CD8-positive, alpha-beta memory T cell (primary cell): ENCODE data around the gene PRKD1. TPM values are rescaled to one million over a fixed set of nuclear protein-coding genes. Genes with fewer than 3 reads are reported as not detected.

Source experiments
- CTCF ChIA-PET: fragments of 350-600 bp; sonication (Branson Sonifier 250); formaldehyde crosslinking; loops from one replicate; lab custom pipeline; 2021; ENCODE audit warnings: antibody characterized with exemption; lab: Charles Lee
- POLR2A ChIA-PET: fragments of 350-600 bp; sonication (Branson Sonifier 250); formaldehyde crosslinking; loops from one replicate; lab custom pipeline; 2021; ENCODE audit warnings: antibody characterized with exemption; lab: Charles Lee
- DNase-seq, 5 donors: peaks; one replicate each; pipeline versions ENCODE4 v3.0.0 to v3.0.0-alpha.2; 2020 to 2022; ENCODE audit warnings: mixed read lengths in 1 of 5
- H3K27ac ChIP-seq: one replicate; pipeline ENCODE4 v1.7.0; 2013; ENCODE audit warnings: low read depth, mild to moderate bottlenecking, low read length, moderate library complexity
- H3K27me3 ChIP-seq: 2 replicates; pipeline ENCODE4 v1.7.0; 2013; ENCODE audit warnings: low read length, mild to moderate bottlenecking; ENCODE audit not compliant: insufficient read depth, poor library complexity, severe bottlenecking
- H3K36me3 ChIP-seq: 2 replicates; pipeline ENCODE4 v1.7.0; 2013; ENCODE audit warnings: mild to moderate bottlenecking, low read length, moderate library complexity; ENCODE audit not compliant: insufficient read depth
- H3K4me1 ChIP-seq: 2 replicates; pipeline ENCODE4 v1.7.0; 2013; ENCODE audit warnings: mild to moderate bottlenecking, low read length, moderate library complexity; ENCODE audit not compliant: insufficient read depth
- H3K4me3 ChIP-seq: 2 replicates; pipeline ENCODE4 v1.7.0; 2013; ENCODE audit warnings: mild to moderate bottlenecking, low read length
- H3K9me3 ChIP-seq: 2 replicates; pipeline ENCODE4 v1.7.0; 2013; ENCODE audit warnings: mild to moderate bottlenecking, low read length
- H3K27ac Mint-ChIP-seq, 8 donors: one replicate each; pipeline ENCODE4 v1.8.0; 2020 to 2021; ENCODE audit warnings: mixed read lengths in 8 of 8, mild to moderate bottlenecking in 6 of 8, inconsistent platforms in 3 of 8, moderate library complexity in 3 of 8
- H3K27me3 Mint-ChIP-seq, 2 donors: one replicate each; pipeline ENCODE4 v1.8.0; 2020 to 2021; ENCODE audit warnings: mixed read lengths in 2 of 2, mild to moderate bottlenecking in 1 of 2, moderate library complexity in 1 of 2
- H3K36me3 Mint-ChIP-seq, 3 donors: one replicate each; pipeline ENCODE4 v1.8.0; 2020 to 2021; ENCODE audit warnings: mixed read lengths in 3 of 3, inconsistent platforms in 1 of 3, mild to moderate bottlenecking in 1 of 3
- H3K4me1 Mint-ChIP-seq, 3 donors: one replicate each; pipeline ENCODE4 v1.8.0; 2020 to 2021; ENCODE audit warnings: mixed read lengths in 3 of 3, inconsistent platforms in 1 of 3, mild to moderate bottlenecking in 1 of 3
- H3K4me3 Mint-ChIP-seq, 7 donors: one replicate each; pipeline ENCODE4 v1.8.0; 2020 to 2021; ENCODE audit warnings: mixed read lengths in 7 of 7, mild to moderate bottlenecking in 6 of 7, moderate library complexity in 4 of 7, inconsistent platforms in 2 of 7
- H3K9me3 Mint-ChIP-seq, 5 donors: one replicate each; pipeline ENCODE4 v1.8.0; 2020 to 2022; ENCODE audit warnings: mixed read lengths in 5 of 5, mild to moderate bottlenecking in 3 of 5, moderate library complexity in 2 of 5, inconsistent platforms in 1 of 5
- polyA plus RNA-seq: library from polyadenylated mRNA; unstranded; fragments of 300-500 nt; fragmentation: Illumina TruSeq; gene quantifications from one replicate; pipeline ENCODE4 v1.2.3, GENCODE V29; 2021
- total RNA-seq, 2 experiments: library from RNA; stranded (reverse); gene quantifications; one replicate each; pipeline ENCODE4 v1.2.3, GENCODE V29; 2021

Gene PRKD1
- total and polyA plus RNA-seq, 3 experiments from 2014 or later, result not detected

DNA sequence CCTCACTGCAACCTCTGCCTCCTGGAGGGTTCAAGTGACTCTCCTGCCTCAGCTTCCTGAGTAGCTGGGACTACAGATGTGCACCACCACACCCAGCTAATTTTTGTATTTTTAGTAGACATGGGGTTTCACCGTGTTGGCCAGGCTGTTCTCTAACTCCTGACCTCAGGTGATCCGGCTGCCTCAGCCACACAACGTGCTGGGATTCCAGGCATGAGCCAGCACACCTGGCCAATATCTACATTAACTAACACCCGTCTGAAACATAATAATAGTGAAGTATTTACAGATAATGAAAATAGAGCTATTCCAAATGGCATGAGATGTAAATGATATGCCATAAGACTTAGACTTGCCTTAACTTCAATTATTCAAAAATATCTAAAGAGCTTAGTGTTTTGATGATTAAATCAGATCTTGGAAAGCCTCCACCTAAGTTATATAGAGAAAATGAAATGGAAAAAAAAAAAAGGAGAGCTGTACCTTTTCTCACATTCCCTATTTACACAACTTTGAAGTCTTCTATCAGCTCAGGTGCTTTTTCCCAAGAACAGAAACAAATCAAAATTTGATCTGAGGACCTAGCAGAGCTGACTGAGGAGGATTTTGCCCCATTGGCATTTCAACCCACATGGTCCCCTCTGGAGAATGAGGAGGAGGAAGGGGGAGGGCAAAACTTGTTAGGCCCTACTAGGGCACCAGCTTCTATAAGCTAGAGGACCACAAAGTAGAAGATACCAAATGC lies 309.2 kb downstream of the PRKD1 start:
- Mint-ChIP-seq H3K4me1 (no peaks in the 10 kb centered on the region), H3K4me3 (no peak overlapping the region), H3K27me3 (no peaks in the 10 kb centered on the region), H3K9me3 (peaks cover 8 to 22% (median 14%) of the 10 kb centered on the region in 5 donors), H3K36me3 (no peaks in the 10 kb centered on the region), H3K27ac (no peak overlapping the region)
- ChIA-PET CTCF (no interaction called here), POLR2A (no interaction called here)
- no peak for DNase-seq
- no peak overlapping the region for H3K27ac ChIP-seq
- H3K4me3 ChIP-seq, result no peak overlapping the region
- no peaks in the 10 kb centered on the region for H3K27me3 ChIP-seq
- no peaks in the 10 kb centered on the region for H3K36me3 ChIP-seq
- H3K4me1 ChIP-seq, result no peaks in the 10 kb centered on the region
- no peaks in the 10 kb centered on the region for H3K9me3 ChIP-seq

DNA sequence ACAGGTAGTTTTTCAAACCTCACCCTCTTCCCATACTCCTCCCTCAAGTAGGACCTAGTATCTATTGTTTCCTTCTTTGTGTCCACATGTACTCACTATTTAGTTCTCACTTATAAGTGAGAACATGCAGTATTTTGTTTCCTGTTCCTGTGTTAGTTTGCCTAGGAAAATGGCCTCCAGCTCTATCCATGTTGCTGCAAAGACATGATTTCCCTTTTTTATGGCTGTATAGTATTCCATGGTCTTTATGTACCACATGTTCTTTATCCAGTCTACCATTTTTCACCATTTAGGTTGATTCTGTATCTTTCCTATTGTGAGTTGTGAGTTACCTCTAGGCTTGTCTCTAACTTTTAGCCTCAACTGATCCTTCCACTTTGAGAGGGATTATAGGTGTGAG lies 310.7 kb downstream of the PRKD1 start:
- Histone ChIP-seq H3K27me3 (no peaks in the 10 kb centered on the region), H3K36me3 (no peaks in the 10 kb centered on the region), H3K9me3 (no peaks in the 10 kb centered on the region), H3K4me1 (no peaks in the 10 kb centered on the region), H3K4me3 (no peak overlapping the region), H3K27ac (no peak overlapping the region)
- Mint-ChIP-seq H3K4me3 (no peak overlapping the region), H3K27ac (no peak overlapping the region), H3K4me1 (no peaks in the 10 kb centered on the region), H3K36me3 (no peaks in the 10 kb centered on the region), H3K27me3 (no peaks in the 10 kb centered on the region), H3K9me3 (peaks cover 7 to 17% (median 14%) of the 10 kb centered on the region in 5 donors)
- CTCF ChIA-PET, result no interaction called here
- POLR2A ChIA-PET, result no interaction called here
- no peak for DNase-seq

DNA sequence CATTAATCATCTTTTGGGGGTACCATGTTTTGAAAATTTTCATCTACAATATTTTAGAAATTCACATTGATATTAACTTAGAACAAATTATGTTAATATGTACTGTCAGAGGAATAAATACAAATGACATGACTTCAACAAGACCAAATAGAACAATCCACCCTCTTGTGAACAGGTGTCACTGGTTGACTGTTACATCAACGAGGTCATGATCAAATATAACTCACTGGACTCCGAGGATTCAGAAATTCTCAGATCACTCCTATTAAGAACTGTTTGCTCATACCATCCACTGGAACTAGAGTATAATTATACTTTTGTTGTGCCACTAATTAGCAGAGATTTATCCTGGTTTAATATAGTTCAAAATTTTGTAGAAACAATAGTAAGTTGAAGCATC lies 318.8 kb downstream of the PRKD1 start:
- Mint-ChIP-seq H3K36me3 (no peaks in the 10 kb centered on the region), H3K4me1 (no peaks in the 10 kb centered on the region), H3K27me3 (no peaks in the 10 kb centered on the region), H3K4me3 (no peak overlapping the region), H3K9me3 (peaks cover 6 to 43% (median 15%) of the 10 kb centered on the region in 5 donors), H3K27ac (no peak overlapping the region)
- H3K9me3 ChIP-seq, result no peaks in the 10 kb centered on the region
- H3K27ac ChIP-seq, result no peak overlapping the region
- CTCF ChIA-PET, result no interaction called here
- H3K4me1 ChIP-seq, result no peaks in the 10 kb centered on the region
- POLR2A ChIA-PET, result no interaction called here
- no peak overlapping the region for H3K4me3 ChIP-seq
- DNase-seq, result no peak
- no peaks in the 10 kb centered on the region for H3K36me3 ChIP-seq
- H3K27me3 ChIP-seq, result no peaks in the 10 kb centered on the region

DNA sequence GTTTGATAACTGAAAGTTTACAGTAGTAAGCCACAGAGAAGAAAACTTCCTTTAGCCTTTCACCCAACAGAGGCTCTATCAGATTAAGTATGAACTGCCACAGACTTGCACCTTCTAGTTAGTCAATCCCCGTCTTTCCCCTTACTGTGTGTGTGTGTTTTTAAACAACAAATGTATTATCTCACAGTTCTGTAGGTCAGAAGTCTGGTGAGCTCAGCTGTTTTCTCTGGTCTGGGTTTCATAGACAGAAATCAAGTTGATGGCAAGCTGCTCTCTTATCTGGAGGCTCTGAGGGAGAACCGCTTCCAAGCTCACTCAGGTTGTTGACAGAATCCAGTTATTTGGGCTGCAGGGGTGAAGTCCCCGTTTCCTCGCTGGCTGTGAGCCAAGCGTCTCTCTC lies 320.5 kb downstream of the PRKD1 start:
- Histone ChIP-seq H3K27ac (no peak overlapping the region), H3K27me3 (no peaks in the 10 kb centered on the region), H3K4me3 (no peak overlapping the region), H3K36me3 (no peaks in the 10 kb centered on the region), H3K9me3 (no peaks in the 10 kb centered on the region), H3K4me1 (no peaks in the 10 kb centered on the region)
- H3K4me3 Mint-ChIP-seq, result no peak overlapping the region
- CTCF ChIA-PET, result interaction anchor here (0.6 kb wide), 1 partner anchor 62 kb away, joined by 3 read pairs; no protein-coding TSS in a partner anchor
- H3K9me3 Mint-ChIP-seq, result peaks cover 9 to 38% (median 15%) of the 10 kb centered on the region in 5 donors
- H3K4me1 Mint-ChIP-seq, result no peaks in the 10 kb centered on the region
- no peaks in the 10 kb centered on the region for H3K27me3 Mint-ChIP-seq
- DNase-seq, result no peak
- POLR2A ChIA-PET, result no interaction called here
- H3K36me3 Mint-ChIP-seq, result no peaks in the 10 kb centered on the region
- H3K27ac Mint-ChIP-seq, result no peak overlapping the region

- H3K27ac ChIP-seq, result no peak overlapping the region
- no peaks in the 10 kb centered on the region for H3K36me3 ChIP-seq
- Mint-ChIP-seq H3K27ac (no peak overlapping the region), H3K4me1 (no peaks in the 10 kb centered on the region), H3K4me3 (no peak overlapping the region), H3K36me3 (peaks cover 0 to 3% (median 1%) of the 10 kb centered on the region in 3 donors), H3K27me3 (no peaks in the 10 kb centered on the region), H3K9me3 (peaks cover 5 to 32% (median 15%) of the 10 kb centered on the region in 5 donors)
- CTCF ChIA-PET, result no interaction called here
- no peaks in the 10 kb centered on the region for H3K9me3 ChIP-seq
- H3K27me3 ChIP-seq, result no peaks in the 10 kb centered on the region
- no peak for DNase-seq
- POLR2A ChIA-PET, result no interaction called here
- no peaks in the 10 kb centered on the region for H3K4me1 ChIP-seq
- no peak overlapping the region for H3K4me3 ChIP-seq
Measured at GRCh38 chr14:29603696-29604095, 324.0 kb downstream of the PRKD1 start.

DNA sequence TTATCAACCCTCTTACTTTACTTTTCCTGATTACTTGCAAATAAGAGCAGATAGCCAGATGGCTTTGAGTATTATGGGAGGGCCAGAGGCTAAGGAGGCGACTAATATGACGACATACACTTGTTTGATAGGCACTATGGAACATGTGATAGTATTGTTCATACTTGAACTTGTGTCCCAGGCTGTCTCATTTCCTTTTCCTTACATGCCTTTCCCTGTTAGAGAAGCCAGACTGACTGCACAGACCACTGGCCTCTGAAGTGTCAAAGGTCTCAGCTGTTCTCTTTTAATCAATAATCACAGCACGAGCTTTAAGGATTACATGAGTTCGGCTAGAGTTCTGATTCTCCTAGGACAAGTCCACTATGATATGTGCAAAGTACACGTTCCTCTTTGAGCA lies 326.0 kb downstream of the PRKD1 start:
- ChIA-PET CTCF (no interaction called here), POLR2A (no interaction called here)
- no peak overlapping the region for H3K4me3 ChIP-seq
- no peak overlapping the region for H3K27ac ChIP-seq
- Mint-ChIP-seq H3K4me3 (no peak overlapping the region), H3K36me3 (peaks cover 0 to 3% (median 1%) of the 10 kb centered on the region in 3 donors), H3K4me1 (no peaks in the 10 kb centered on the region), H3K9me3 (peaks cover 5 to 35% (median 12%) of the 10 kb centered on the region in 5 donors), H3K27ac (no peak overlapping the region), H3K27me3 (no peaks in the 10 kb centered on the region)
- no peaks in the 10 kb centered on the region for H3K9me3 ChIP-seq
- DNase-seq, result no peak
- H3K36me3 ChIP-seq, result no peaks in the 10 kb centered on the region
- H3K27me3 ChIP-seq, result no peaks in the 10 kb centered on the region
- H3K4me1 ChIP-seq, result no peaks in the 10 kb centered on the region

DNA sequence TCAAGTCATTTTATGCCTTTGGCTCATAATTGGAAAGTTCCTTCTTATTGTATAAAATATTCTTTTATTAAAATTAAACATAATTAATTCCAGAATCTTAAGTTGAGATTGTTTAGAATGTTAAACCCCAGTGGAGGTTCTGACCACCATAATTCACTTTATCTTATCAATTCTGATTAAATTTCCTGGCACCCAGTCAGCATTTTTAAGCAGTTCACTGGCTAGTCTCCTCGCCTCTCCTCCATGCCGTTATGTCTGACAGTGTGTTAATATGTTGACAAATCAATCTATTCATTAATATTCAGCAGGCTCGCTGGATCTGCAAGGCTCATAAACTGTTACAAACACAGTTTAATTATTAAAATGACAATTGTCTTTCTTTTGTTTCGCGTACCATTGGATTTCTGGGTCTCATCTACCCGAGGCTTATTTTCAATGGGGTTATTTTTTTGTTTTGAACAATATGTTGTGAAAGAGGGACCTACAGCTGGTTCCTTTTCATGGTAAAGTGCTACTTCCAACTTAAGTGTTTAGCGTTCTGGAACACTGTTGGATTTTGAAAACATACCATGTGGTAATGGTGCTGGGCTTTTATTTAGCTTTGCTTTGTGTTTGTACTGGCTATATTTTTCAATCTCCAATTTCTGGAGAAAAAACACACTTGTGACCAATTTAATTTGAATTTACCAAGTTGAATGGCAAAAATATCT lies 339.7 kb downstream of the PRKD1 start:
- H3K9me3 ChIP-seq, result no peaks in the 10 kb centered on the region
- H3K27me3 ChIP-seq, result no peaks in the 10 kb centered on the region
- no peak overlapping the region for H3K27ac Mint-ChIP-seq
- CTCF ChIA-PET, result no interaction called here
- POLR2A ChIA-PET, result no interaction called here
- no peaks in the 10 kb centered on the region for H3K27me3 Mint-ChIP-seq
- no peak overlapping the region for H3K27ac ChIP-seq
- no peak overlapping the region for H3K4me3 Mint-ChIP-seq
- H3K4me3 ChIP-seq, result no peak overlapping the region
- peaks cover 0 to 15% (median 5%) of the 10 kb centered on the region in 5 donors for H3K9me3 Mint-ChIP-seq
- no peaks in the 10 kb centered on the region for H3K36me3 Mint-ChIP-seq
- DNase-seq, result no peak
- H3K4me1 Mint-ChIP-seq, result no peaks in the 10 kb centered on the region
- H3K4me1 ChIP-seq, result no peaks in the 10 kb centered on the region
- no peaks in the 10 kb centered on the region for H3K36me3 ChIP-seq

DNA sequence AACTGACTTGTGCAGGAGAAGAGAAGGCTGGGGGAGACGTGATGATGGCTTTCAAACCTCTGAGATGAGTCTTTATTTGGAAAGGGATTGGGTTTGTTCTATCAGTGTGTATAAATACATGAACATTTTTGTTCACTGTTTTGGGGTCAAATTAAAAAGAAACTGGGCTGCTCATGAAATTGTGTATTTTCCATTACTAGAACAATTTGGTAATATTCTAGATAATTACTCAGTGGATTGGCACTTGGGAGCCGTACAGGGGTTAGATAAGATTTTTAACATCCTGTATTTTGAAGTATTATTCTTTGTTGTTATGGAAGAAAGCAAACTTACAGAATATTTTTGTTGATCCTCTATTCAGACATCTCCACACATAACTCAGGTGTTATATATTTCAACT lies 340.6 kb downstream of the PRKD1 start:
- no peaks in the 10 kb centered on the region for H3K27me3 ChIP-seq
- ChIA-PET POLR2A (no interaction called here), CTCF (no interaction called here)
- H3K27ac ChIP-seq, result no peak overlapping the region
- no peaks in the 10 kb centered on the region for H3K9me3 ChIP-seq
- Mint-ChIP-seq H3K4me1 (no peaks in the 10 kb centered on the region), H3K27me3 (peaks cover 0 to 2% of the 10 kb centered on the region in 2 donors), H3K4me3 (no peak overlapping the region), H3K36me3 (no peaks in the 10 kb centered on the region), H3K27ac (no peak overlapping the region), H3K9me3 (peaks cover 0 to 24% (median 5%) of the 10 kb centered on the region in 5 donors)
- DNase-seq, result no peak
- H3K4me3 ChIP-seq, result no peak overlapping the region
- H3K36me3 ChIP-seq, result no peaks in the 10 kb centered on the region
- H3K4me1 ChIP-seq, result no peaks in the 10 kb centered on the region
